HL-60/S4 (cell line): ENCODE measurements around the gene PSAP.

Experiments
- in situ Hi-C: fragments of 300-500 bp; cut with MboI; formaldehyde crosslinking; loops from 2 replicates; pipeline ENCODE4 v1.14.3; 2022; ENCODE audit warnings: low sequenced_read_pairs

The PSAP gene

GRCh38 chr10:71795248-71795647 is 55.8 kb downstream of the PSAP start:
- in situ Hi-C loops, result no loop called here

- in situ Hi-C loops, result no loop called here
Measured at GRCh38 chr10:71790749-71791440, 60.2 kb downstream of the PSAP start.

- in situ Hi-C loops, result no loop called here
Measured at GRCh38 chr10:71789871-71790270, 61.2 kb downstream of the PSAP start.

GRCh38 chr10:71788954-71789353 is 62.1 kb downstream of the PSAP start:
- in situ Hi-C loops, result no loop called here

- in situ Hi-C loops, result no loop called here
Measured at GRCh38 chr10:71784679-71785272, 66.3 kb downstream of the PSAP start.

GRCh38 chr10:71783917-71784678 is 67.0 kb downstream of the PSAP start:
- in situ Hi-C loops, result no loop called here

- in situ Hi-C loops, result no loop called here
Measured at GRCh38 chr10:71782917-71783490, 68.0 kb downstream of the PSAP start.

GRCh38 chr10:71782221-71782916 is 68.7 kb downstream of the PSAP start:
- in situ Hi-C loops, result no loop called here

- in situ Hi-C loops, result no loop called here
Measured at GRCh38 chr10:71780719-71781118, 70.3 kb downstream of the PSAP start.

GRCh38 chr10:71780156-71780555 is 70.9 kb downstream of the PSAP start:
- in situ Hi-C loops, result no loop called here

- in situ Hi-C loops, result no loop called here
Measured at GRCh38 chr10:71779641-71780040, 71.4 kb downstream of the PSAP start.

- in situ Hi-C loops, result no loop called here
Measured at GRCh38 chr10:71778071-71778825, 72.8 kb downstream of the PSAP start.

GRCh38 chr10:71777213-71777985 is 73.7 kb downstream of the PSAP start:
- in situ Hi-C loops, result no loop called here

- in situ Hi-C loops, result no loop called here
Measured at GRCh38 chr10:71776481-71776925, 74.5 kb downstream of the PSAP start.

GRCh38 chr10:71774916-71775702 is 75.9 kb downstream of the PSAP start:
- in situ Hi-C loops, result no loop called here

- in situ Hi-C loops, result no loop called here
Measured at GRCh38 chr10:71773221-71773971, 77.7 kb downstream of the PSAP start, which contains the start of gene VSIR. Gene VSIR (minus strand): TSS chr10:71773520. CDS start chr10:71773439, 81 bp downstream.

- in situ Hi-C loops, result no loop called here
Measured at GRCh38 chr10:71772832-71773220, 78.2 kb downstream of the PSAP start.
